NOMO-1 (cell line): ENCODE results near the gene ARHGAP6.

Experiments
- DNase-seq, 2 experiments: peaks; one replicate each; lab custom pipeline; 2025; ENCODE audit not compliant: unreplicated experiment in 2 of 2; lab: John Stamatoyannopoulos, UW

Gene ARHGAP6

DNA sequence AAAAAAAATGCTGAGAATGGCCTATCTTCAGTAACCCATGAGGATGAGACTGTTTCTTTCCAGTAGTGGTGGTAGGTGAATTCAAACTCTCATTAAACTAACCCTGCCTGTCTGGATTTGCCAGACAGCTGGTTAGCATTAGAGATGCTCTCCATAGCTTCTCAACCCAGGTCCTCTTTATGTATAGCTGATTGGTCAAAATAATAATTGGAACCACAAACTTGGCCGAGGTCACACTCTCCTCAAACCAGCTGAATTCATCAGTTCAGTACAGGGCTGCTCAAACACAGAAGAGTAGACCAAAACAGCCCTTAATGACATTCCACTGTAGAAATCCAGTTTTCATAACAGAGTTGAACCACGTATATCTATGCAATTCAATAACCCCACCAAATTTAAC lies 469.2 kb downstream of the ARHGAP6 start:
- DNase-seq, result no peak

DNA sequence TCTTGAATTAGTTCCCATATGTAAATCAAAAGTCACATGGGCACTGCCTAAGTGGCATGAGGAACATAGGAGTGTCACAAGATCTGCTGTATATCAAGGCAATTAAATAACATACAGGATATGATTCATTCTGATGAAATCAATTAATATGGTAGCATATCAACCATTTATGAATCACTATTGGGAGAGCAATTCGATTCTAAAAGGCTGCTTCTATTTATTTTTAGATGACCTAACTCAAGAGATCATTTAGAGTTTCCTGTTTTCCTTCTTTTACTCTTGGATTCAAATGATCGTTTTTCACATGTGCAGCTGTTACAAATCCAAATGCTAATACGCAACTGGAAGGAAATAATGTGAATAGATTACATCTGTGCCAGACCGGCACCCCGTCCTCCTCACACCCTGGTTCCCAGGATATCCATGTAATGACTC lies 472.7 kb downstream of the ARHGAP6 start:
- no peak for DNase-seq

GRCh38 chrX:11190745-11191510 lies 474.8 kb downstream of the ARHGAP6 start:
- no peak for DNase-seq

DNA sequence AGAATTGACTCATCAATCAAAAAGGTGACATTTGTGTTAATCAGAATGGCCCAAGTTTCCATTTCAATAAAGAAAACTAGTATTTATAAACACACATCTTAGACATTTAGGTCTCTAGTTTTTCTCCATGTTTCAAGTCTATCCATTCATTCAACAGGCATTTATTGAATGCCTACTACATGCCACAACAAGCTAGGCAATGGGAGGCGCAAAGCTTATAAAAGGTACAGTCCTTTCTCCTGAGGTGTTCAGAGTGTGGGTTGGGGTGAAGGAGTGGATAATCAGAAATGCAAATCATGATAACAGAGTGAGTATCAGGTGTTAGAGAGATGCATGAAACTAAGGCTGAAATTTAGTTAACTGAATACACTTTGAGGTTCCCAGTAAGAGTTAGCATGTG lies 476.6 kb downstream of the ARHGAP6 start:
- DNase-seq, result no peak

GRCh38 chrX:11188664-11189063 lies 477.1 kb downstream of the ARHGAP6 start:
- no peak for DNase-seq

DNA sequence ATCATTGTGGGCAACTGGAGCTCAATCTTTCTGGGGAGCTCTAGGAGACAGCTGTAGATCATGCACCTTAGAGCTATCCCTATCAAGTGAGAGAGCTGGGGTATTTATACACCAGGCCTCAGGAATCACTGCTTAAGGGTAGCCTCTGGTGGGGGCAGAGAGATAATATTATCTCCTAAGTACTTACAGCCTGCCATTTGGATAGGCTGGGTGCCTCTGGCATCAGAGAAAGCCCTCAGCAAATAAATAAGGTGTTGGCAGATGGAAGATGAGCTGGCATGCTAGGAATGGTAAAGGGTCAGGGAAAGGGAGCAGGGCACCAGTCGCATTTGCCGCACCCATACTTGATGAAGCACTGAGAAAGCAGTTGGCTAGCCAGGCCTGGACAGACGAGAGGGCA lies 478.7 kb downstream of the ARHGAP6 start:
- no peak for DNase-seq

DNA sequence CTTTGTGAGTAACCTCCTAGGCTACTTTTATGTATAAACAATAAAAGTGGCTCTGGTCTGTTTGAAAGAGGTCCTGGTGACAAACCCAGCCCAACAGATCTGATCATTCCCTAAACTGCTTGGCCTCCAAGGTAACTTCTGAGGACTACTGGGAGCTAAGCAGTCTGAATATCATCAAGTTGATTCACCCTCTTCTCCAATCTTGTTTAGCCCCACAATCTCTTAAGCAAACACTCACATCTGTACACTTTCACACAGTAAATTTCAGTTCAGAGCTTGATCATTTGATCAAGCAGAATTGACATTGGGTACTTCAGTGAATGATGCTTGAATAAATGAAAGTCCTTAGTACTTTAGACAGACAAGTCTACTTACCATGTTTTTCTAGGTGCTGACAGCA lies 479.9 kb downstream of the ARHGAP6 start:
- DNase-seq, result no peak

DNA sequence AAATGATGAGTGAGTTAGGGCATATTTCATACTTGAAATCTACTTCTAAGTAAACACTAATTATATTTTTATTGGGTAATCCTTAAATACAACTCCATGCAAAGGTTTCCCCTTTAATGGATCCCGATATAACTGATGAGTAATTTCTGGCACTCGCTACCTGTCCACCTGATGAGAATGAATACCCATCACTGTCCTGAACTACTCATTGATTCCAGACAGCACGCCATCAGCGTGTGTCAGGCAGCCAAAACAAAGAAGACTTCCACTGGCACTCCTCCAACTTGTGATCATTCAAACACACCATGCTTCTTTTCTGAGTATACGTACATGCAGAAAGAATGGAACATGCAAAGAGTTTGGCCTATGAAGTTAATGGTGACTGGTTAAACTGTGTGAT lies 485.1 kb downstream of the ARHGAP6 start:
- DNase-seq, result no peak

- no peak for DNase-seq
Observed at GRCh38 chrX:11172415-11172814, 493.3 kb downstream of the ARHGAP6 start.

DNA sequence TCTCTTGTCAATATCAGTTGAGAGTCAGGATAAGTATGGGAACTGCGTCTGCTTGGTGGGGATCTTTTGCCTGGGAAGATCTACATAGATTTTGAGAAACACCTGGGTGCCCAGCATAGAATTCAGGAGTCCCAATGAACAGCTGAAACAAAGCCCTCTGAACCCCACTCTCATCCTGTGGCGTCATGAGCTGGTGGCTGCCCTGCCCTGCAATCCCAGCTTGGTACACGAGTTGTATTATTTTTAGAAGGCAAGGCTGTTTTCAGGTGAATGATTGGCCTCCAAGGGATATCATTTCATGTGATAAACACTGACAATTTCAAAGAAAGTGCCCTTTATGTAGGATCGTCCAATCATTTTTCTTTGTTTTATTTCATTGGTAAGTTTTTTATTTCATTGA lies 493.8 kb downstream of the ARHGAP6 start:
- DNase-seq, result no peak

- no peak for DNase-seq
Observed at GRCh38 chrX:11164433-11164832, 501.3 kb downstream of the ARHGAP6 start.

- DNase-seq, result no peak
Observed at GRCh38 chrX:11159149-11159548, 506.6 kb downstream of the ARHGAP6 start.

DNA sequence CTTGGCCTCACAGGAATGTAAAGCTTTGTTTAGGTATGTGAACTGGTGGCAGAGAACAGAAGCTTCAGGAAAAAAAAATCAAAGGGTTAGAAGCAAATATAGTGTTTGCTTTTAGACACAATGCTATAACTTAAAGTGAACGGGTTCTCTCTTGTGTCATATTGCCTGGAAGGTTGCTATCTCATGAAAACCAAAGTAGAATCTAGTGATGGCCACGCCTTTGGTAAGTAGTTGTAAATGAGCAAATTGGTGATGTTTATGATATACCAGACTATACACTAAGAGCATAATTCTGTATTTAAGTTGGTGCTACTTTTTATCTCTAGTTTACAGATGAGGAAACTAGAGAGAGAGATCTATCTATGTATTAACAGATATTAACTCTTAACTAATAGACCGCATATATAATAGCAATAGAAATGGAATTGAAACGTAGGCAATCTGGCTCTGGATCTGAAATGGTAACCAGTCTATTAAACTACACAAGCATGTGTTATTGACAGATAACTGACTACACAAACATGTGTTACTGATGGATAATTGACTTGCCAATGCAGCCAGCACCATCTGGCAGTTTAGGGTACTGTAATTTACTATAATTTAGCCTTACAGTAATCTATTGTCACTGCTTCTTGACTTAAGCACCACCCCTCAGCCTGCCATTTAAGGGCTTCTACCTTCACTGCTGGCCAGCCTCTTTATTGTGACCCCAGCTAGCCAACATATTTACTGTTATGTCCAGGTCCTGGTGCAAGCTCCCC lies 513.7 kb downstream of the ARHGAP6 start:
- DNase-seq, result no peak

DNA sequence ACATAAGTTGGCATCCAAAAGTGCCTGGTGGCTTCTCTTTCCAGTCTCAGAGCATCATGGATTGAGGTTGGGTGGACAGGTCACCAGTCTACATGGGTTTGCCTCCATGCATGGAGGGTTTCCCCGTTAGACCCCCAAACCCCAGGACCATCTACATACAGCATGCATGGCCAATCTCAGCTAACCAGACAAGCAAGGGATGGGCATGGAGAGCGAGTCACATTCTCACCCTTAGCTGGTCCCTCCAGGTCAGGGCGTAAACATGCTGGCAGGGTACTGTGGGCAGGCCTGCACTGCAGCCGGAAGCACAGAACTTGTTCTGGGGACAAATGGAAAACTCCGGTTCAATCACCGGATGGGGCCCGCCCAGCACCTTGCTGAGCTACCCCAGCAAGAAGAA lies 517.3 kb downstream of the ARHGAP6 start:
- DNase-seq, result no peak

- no peak for DNase-seq
Observed at GRCh38 chrX:11146411-11146810, 519.3 kb downstream of the ARHGAP6 start.

GRCh38 chrX:11143931-11144678 lies 521.6 kb downstream of the ARHGAP6 start:
- DNase-seq, result peak; percentile 27 to 64

DNA sequence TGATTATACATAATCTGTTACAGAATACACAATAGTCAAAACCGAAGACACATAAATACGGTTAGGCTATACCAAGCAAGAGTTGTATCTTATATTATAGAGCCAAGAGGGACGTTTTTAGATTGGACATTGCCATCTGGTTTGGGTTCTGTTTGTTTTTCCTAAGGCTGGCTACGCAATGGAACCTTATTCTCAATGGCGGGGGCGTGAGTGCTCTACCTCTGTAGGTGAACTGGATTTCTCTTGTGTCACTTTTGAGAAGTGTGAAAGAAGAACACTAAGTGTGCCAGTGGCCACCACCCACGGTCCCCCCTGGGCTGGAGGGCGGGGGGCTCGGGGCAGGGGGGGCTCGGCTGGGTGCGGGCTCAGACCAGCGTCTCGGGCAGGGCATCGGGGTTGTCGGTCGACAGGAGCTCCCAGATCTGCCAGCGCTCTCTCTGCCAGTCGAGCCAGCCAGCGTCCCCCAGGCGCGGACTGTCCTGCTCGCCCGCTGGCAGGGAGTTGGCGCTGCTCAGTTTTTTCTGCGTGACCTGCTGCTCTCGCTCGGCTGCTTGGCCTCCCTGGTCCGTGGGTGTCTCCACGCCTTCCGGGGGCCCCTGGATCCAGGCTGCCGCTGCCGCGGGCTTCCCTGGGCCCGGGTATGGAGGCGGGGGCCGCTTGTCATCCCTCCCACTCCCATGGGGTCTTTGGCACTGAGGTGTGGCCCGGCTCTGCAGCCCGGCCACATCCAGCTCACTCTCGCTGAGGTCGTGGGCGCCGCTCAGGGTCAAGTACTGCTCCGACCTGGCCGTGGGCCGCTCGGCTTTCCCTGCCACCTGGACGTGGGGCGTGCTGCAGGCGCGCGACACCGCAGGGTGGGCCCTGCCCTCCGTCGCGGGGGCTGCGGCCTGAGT lies 527.0 kb downstream of the ARHGAP6 start:
- no peak for DNase-seq

DNA sequence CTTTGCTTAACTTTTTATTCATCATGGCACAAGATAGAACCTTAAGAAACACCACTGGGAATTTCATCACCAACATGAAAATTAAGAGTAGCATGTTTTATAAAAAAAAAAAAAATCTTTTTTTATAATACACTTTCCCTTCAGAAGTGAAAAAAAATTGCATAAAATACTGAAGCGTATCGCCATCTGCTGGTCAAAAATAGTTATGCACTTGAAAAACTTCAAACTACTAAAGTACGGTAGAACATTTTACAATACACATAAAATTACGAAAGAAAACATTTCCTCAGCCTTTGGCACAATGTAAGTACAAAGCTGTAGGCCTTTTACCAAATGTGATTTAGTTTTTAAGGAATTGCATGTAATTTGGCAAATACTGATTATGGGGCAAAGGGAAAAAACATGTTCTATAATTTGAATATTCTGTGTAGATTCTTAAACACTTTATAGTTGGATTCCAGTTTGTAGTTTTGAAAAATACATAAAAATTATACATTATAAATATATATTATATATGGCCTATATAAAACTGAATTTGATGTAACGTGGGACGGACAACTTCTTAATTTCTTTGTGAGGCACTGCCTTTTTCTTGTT lies 528.1 kb downstream of the ARHGAP6 start:
- DNase-seq, result peak in 1 of 2 experiments; percentile 40

- no peak for DNase-seq
Observed at GRCh38 chrX:11135564-11136185, 530.0 kb downstream of the ARHGAP6 start.

GRCh38 chrX:11131146-11131545 lies 534.6 kb downstream of the ARHGAP6 start:
- DNase-seq, result peak in 1 of 2 experiments; percentile 9
